H9 (cell line): Measurements from ENCODE around the gene TFDP1. TPM values are rescaled to one million over a fixed set of nuclear protein-coding genes. Genes with fewer than 3 reads are reported as not detected.

ENCODE experiments used
- DNase-seq: peaks from one replicate; pipeline ENCODE4 v3.0.0-alpha.2; 2017
- H2AFZ ChIP-seq: one replicate; pipeline ENCODE4 v1.6.1; 2013; ENCODE audit warnings: mild to moderate bottlenecking, low read length, control low read depth, moderate library complexity
- H2AK5ac ChIP-seq: 2 replicates; pipeline ENCODE4 v1.6.1; 2013; ENCODE audit warnings: low read length, control low read depth, mixed read lengths; ENCODE audit not compliant: insufficient read length
- H2BK120ac ChIP-seq: one replicate; pipeline ENCODE4 v1.6.1; 2013; ENCODE audit warnings: low read depth, mild to moderate bottlenecking, low read length, control low read depth, inconsistent platforms; ENCODE audit not compliant: poor library complexity, severe bottlenecking
- H2BK12ac ChIP-seq: 2 replicates; pipeline ENCODE4 v1.6.1; 2013; ENCODE audit warnings: low read length, control low read depth, mixed read lengths, low read depth; ENCODE audit not compliant: insufficient read length
- H2BK15ac ChIP-seq: 2 replicates; pipeline ENCODE4 v1.6.1; 2013; ENCODE audit warnings: low read depth, low read length, control low read depth
- H2BK20ac ChIP-seq: one replicate; pipeline ENCODE4 v1.6.1; 2013; ENCODE audit warnings: low read depth, mild to moderate bottlenecking, low read length, control low read depth, inconsistent platforms; ENCODE audit not compliant: poor library complexity, severe bottlenecking
- H2BK5ac ChIP-seq: 2 replicates; pipeline ENCODE4 v1.6.1; 2013; ENCODE audit warnings: low read length, control low read depth, mixed read lengths; ENCODE audit not compliant: insufficient read length
- H3K14ac ChIP-seq: 2 replicates; pipeline ENCODE4 v1.6.1; 2013; ENCODE audit warnings: low read length, control low read depth; ENCODE audit not compliant: insufficient read depth
- H3K18ac ChIP-seq: 2 replicates; pipeline ENCODE4 v1.6.1; 2013; ENCODE audit warnings: low read depth, mild to moderate bottlenecking, mixed read lengths, low read length, control low read depth; ENCODE audit not compliant: insufficient read length
- H3K23ac ChIP-seq: 2 replicates; pipeline ENCODE4 v1.6.1; 2013; ENCODE audit warnings: low read length, control low read depth, mixed read lengths, low read depth; ENCODE audit not compliant: insufficient read length
- H3K23me2 ChIP-seq: 2 replicates; pipeline ENCODE4 v1.6.1; 2013; ENCODE audit warnings: low read depth, mild to moderate bottlenecking, mixed read lengths, low read length, control low read depth; ENCODE audit not compliant: insufficient read length, poor library complexity, severe bottlenecking
- H3K27ac ChIP-seq: 2 replicates; pipeline ENCODE4 v1.5.1; 2013; ENCODE audit warnings: low read length, control low read depth, mixed read lengths, low read depth; ENCODE audit not compliant: insufficient read length
- H3K27me3 ChIP-seq: 2 replicates; pipeline ENCODE4 v1.6.1; 2013; ENCODE audit warnings: low read length, control low read depth, inconsistent platforms; ENCODE audit not compliant: insufficient read depth
- H3K4ac ChIP-seq: 2 replicates; pipeline ENCODE4 v1.6.1; 2013; ENCODE audit warnings: low read depth, mild to moderate bottlenecking, control low read depth, inconsistent platforms, low read length, moderate library complexity
- H3K4me1 ChIP-seq: 2 replicates; pipeline ENCODE4 v1.6.1; 2013; ENCODE audit warnings: low read length, control low read depth, inconsistent platforms; ENCODE audit not compliant: insufficient read depth
- H3K4me2 ChIP-seq: 2 replicates; pipeline ENCODE4 v1.6.1; 2013; ENCODE audit warnings: low read length, control low read depth, mixed read lengths; ENCODE audit not compliant: insufficient read length, insufficient read depth
- H3K56ac ChIP-seq: 2 replicates; pipeline ENCODE4 v1.6.1; 2013; ENCODE audit warnings: low read depth, mild to moderate bottlenecking, mixed read lengths, low read length, control low read depth; ENCODE audit not compliant: insufficient read length
- H3K79me1 ChIP-seq: 2 replicates; pipeline ENCODE4 v1.6.1; 2013; ENCODE audit warnings: low read depth, mild to moderate bottlenecking, moderate library complexity, low read length, control low read depth, inconsistent platforms; ENCODE audit not compliant: insufficient read depth, poor library complexity, severe bottlenecking
- H3K79me2 ChIP-seq: 2 replicates; pipeline ENCODE4 v1.6.1; 2013; ENCODE audit warnings: low read length, control low read depth, inconsistent platforms; ENCODE audit not compliant: insufficient read depth
- H3K9ac ChIP-seq: 2 replicates; pipeline ENCODE4 v1.6.1; 2013; ENCODE audit warnings: low read length, control low read depth, mixed read lengths; ENCODE audit not compliant: insufficient read length; ENCODE audit errors: extremely low read depth
- H3K9me3 ChIP-seq: one replicate; pipeline ENCODE4 v1.6.1; 2013; ENCODE audit warnings: low read depth, low read length, inconsistent platforms; ENCODE audit not compliant: control insufficient read depth
- H3T11ph ChIP-seq: one replicate; pipeline ENCODE4 v1.6.1; 2013; ENCODE audit warnings: mild to moderate bottlenecking, low read length, control low read depth, inconsistent platforms
- H4K20me1 ChIP-seq: one replicate; pipeline ENCODE4 v1.6.1; 2013; ENCODE audit not compliant: control insufficient read depth, insufficient read length, insufficient read depth
- H4K5ac ChIP-seq: 2 replicates; pipeline ENCODE4 v1.6.1; 2013; ENCODE audit warnings: low read depth, mild to moderate bottlenecking, mixed read lengths, low read length, control low read depth; ENCODE audit not compliant: insufficient read length
- H4K8ac ChIP-seq: replicated peaks from 2 replicates; pipeline ENCODE4 v1.6.1; 2013; ENCODE audit warnings: low read length, control low read depth, mixed read lengths, low read depth; ENCODE audit not compliant: insufficient read length
- H4K91ac ChIP-seq: 2 replicates; pipeline ENCODE4 v1.6.1; 2013; ENCODE audit warnings: low read depth, mild to moderate bottlenecking, moderate library complexity, mixed read lengths, low read length, control low read depth; ENCODE audit not compliant: insufficient read length
- H3K27ac Mint-ChIP-seq, 3 experiments: 2 replicates in 2 of 3; 3 replicates in 1 of 3; pipeline ENCODE4 v1.8.0; 2020 to 2021; ENCODE audit warnings: mixed read lengths in 3 of 3, mild to moderate bottlenecking in 1 of 3, moderate library complexity in 1 of 3
- H3K27me3 Mint-ChIP-seq: 2 replicates; pipeline ENCODE4 v1.8.0; 2021; ENCODE audit warnings: low read depth, mild to moderate bottlenecking, moderate library complexity, mixed read lengths
- H3K36me3 Mint-ChIP-seq, 3 experiments: 2 replicates in 2 of 3; 3 replicates in 1 of 3; pipeline ENCODE4 v1.8.0; 2020 to 2021; ENCODE audit warnings: low read depth in 3 of 3, mixed read lengths in 3 of 3; ENCODE audit not compliant: insufficient read depth in 1 of 3
- H3K4me1 Mint-ChIP-seq, 2 experiments: 2 replicates each; pipeline ENCODE4 v1.8.0; 2020; ENCODE audit warnings: mixed read lengths in 2 of 2
- H3K4me3 Mint-ChIP-seq, 2 experiments: 2 replicates in 1 of 2; 3 replicates in 1 of 2; pipeline ENCODE4 v1.8.0; 2020 to 2021; ENCODE audit warnings: mild to moderate bottlenecking in 2 of 2, mixed read lengths in 2 of 2, moderate library complexity in 1 of 2
- H3K9me3 Mint-ChIP-seq, 2 experiments: 2 replicates in 1 of 2; 3 replicates in 1 of 2; pipeline ENCODE4 v1.8.0; 2020; ENCODE audit warnings: mild to moderate bottlenecking in 2 of 2, mixed read lengths in 2 of 2, moderate library complexity in 1 of 2
- WGBS: extraction: QIAGEN DNeasy Blood & Tissue Kit; methylation state at CpG from one replicate; pipeline ENCODE4 v1.1.7; 2013; ENCODE audit warnings: missing lambda C conversion rate, low lambda C conversion rate, mixed read lengths; ENCODE audit not compliant: insufficient read length; ENCODE audit errors: extremely low coverage; 5-methylcytosine and 5-hydroxymethylcytosine counted together
- total RNA-seq: library from RNA; stranded (reverse); gene quantifications from 2 replicates; pipeline ENCODE4 v1.2.1, GENCODE V29; 2021
- TF ChIP-seq, protein P1 (sequence below): fragments of 200-600 bp; sonication (generic); conservative IDR thresholded peaks from 3 replicates; pipeline ENCODE4 v1.8.0; 2021; ENCODE audit warnings: antibody characterized with exemption, mild to moderate bottlenecking

TFDP1 gene
- total RNA-seq, 1 experiment from 2014 or later: 111 TPM

DNA sequence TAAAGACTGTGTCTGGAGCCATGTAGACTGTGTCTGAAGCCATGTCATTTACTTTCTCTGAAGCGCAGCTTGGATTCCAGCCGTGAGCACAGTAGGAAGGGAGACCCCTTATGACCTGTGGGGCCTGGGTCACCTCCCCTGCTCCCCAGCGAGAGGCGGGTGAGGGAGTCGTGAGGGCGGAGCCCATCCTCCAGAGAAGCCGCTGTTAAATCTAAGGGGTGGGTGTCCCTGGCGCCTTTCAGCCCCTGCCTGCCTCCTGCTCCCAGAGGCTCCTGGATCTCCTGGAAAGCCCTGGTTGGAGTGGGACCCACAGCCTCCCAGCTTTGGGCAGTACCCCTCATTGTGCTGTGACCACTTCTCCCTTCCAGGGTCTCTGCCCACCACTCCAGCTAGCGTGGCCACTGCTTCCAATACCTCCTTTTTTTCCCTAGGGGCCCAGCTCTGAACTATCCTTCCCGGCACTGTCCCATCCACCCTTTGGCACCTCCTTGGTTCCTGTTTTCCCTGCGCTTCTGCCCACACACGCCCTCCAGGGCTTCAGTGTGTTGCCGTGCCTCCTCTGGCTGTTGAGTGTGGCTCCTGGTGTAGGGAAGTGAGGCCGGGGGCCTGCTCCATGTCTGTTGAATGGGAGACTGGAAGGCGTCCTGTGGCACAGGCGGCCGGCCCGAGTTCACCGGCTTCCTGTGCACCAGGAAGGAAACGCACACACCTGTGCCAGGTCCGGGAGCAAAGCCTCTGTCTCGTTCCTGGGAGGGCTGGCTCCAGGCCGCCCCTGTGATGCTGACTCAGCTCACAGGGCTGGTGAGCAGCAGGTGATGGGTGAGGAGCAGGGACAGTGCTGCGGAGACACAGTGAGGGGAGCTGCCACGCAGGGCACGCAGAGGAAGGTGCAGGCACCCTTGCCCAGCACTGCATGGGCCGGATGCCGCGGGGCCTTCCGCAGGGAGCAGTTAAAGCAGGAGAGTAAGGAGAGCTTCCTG lies 44.0 kb downstream of the TFDP1 start:
- DNase-seq: no peak
- no peak overlapping the region for H3K23ac ChIP-seq
- H3T11ph ChIP-seq: no peak overlapping the region
- no peak overlapping the region for H3K56ac ChIP-seq
- H4K91ac ChIP-seq: no peak overlapping the region
- TF ChIP-seq, protein P1, sequence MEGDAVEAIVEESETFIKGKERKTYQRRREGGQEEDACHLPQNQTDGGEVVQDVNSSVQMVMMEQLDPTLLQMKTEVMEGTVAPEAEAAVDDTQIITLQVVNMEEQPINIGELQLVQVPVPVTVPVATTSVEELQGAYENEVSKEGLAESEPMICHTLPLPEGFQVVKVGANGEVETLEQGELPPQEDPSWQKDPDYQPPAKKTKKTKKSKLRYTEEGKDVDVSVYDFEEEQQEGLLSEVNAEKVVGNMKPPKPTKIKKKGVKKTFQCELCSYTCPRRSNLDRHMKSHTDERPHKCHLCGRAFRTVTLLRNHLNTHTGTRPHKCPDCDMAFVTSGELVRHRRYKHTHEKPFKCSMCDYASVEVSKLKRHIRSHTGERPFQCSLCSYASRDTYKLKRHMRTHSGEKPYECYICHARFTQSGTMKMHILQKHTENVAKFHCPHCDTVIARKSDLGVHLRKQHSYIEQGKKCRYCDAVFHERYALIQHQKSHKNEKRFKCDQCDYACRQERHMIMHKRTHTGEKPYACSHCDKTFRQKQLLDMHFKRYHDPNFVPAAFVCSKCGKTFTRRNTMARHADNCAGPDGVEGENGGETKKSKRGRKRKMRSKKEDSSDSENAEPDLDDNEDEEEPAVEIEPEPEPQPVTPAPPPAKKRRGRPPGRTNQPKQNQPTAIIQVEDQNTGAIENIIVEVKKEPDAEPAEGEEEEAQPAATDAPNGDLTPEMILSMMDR: no peak
- no peaks in the 10 kb centered on the region; the same call in 1 of the 2 replicates for H3K79me2 ChIP-seq
- H2BK20ac ChIP-seq: no peak overlapping the region
- no peak overlapping the region for H3K4me3 Mint-ChIP-seq
- no peak overlapping the region for H2BK120ac ChIP-seq
- no peak overlapping the region for H2AFZ ChIP-seq
- no peak overlapping the region for H2AK5ac ChIP-seq
- H3K9me3 ChIP-seq: no peaks in the 10 kb centered on the region
- no peak overlapping the region for H2BK12ac ChIP-seq
- H3K4me1 ChIP-seq: no peaks in the 10 kb centered on the region
- H4K20me1 ChIP-seq: no peaks in the 10 kb centered on the region
- H3K4me2 ChIP-seq: no peak overlapping the region
- H3K9me3 Mint-ChIP-seq: peaks cover 10% of the 10 kb centered on the region in 2 experiments; a peak in 4 of 5 replicates
- no peak overlapping the region for H2BK15ac ChIP-seq
- no peaks in the 10 kb centered on the region for H3K23me2 ChIP-seq
- no peak overlapping the region for H3K27ac ChIP-seq
- no peaks in the 10 kb centered on the region for H3K27me3 Mint-ChIP-seq
- H3K27ac Mint-ChIP-seq: peak overlapping the region; percentile 79 to 92 (median 84)
- no peak overlapping the region for H2BK5ac ChIP-seq
- no peak overlapping the region for H4K5ac ChIP-seq
- WGBS: no CpG with 5 or more reads among the region's 30 CpGs
- no peaks in the 10 kb centered on the region for H3K79me1 ChIP-seq
- no peaks in the 10 kb centered on the region for H3K27me3 ChIP-seq
- H3K14ac ChIP-seq: no peak overlapping the region
- peaks cover 51 to 89% (median 73%) of the 10 kb centered on the region in 3 experiments for H3K36me3 Mint-ChIP-seq
- 0 out of 4 replicates have a peak, but pooled peaks cover 0 to 2% of the 10 kb centered on the region in 2 experiments for H3K4me1 Mint-ChIP-seq
- no peak overlapping the region for H3K4ac ChIP-seq
- H3K18ac ChIP-seq: no peak overlapping the region
- H4K8ac ChIP-seq: no peak overlapping the region
- no peak overlapping the region for H3K9ac ChIP-seq
